ENCODE measurements around the gene WNT1.

WNT1 gene

DNA sequence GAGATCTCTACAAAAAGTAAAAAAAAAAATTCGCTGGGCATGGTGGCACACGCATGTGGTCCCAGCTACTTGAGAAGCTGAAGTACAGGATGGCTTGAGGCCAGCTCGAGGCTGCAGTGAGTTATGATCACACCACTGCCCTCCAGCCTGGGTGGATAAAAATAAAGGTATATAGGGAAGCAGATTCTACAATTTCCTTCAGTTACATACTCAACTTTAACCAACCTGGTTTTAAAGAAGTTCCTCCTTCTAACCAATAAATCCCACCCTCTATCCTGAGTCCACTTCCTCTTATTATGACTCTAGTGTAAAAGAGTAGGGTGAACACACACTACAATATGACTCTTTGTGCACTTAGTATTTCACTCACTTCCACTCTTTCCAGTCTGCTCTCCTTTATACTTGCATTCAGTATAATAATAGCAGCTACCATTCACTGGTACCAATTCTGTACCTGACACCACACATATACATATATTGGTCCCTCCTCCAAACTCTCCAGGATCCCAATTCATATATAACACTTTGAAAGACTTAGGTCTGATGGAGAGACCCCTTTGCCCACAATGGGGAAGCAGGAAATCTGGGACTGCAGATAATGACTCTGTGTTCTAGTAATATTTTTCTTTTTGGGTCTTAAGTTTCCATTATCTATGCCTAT, 23.2 kb upstream of the WNT1 start:
- H3K79me1 ChIP-seq (ENCODE audit: low read depth, low read length) = peaks cover 3% of the 10 kb centered on the region
- DNase-seq (ENCODE audit: low spot score) = no peak
- H4K8ac ChIP-seq (ENCODE audit: low read depth, low read length) = no peak overlapping the region
- no peaks in the 10 kb centered on the region for H3K27me3 ChIP-seq (ENCODE audit: control insufficient read depth in 3 of 3, insufficient read depth in 3 of 3, low read depth in 1 of 3, low read length in 3 of 3)
- H3K9me3 ChIP-seq (replicated peaks in 1 of 2; ENCODE audit: control insufficient read depth in 2 of 2, insufficient read depth in 1 of 2, low read depth in 1 of 2, low read length in 2 of 2) = no peaks in the 10 kb centered on the region
- H3K4me3 ChIP-seq (ENCODE audit: low read length in 2 of 2) = peak overlapping the region in 1 of 2 donors; percentile 97
- H2BK15ac ChIP-seq (ENCODE audit: low read length) = no peak overlapping the region
- no peak overlapping the region for H3K4ac ChIP-seq (ENCODE audit: low read length)
- no CpG with 5 or more reads among the region's 3 CpGs for WGBS, 2 donors (ENCODE audit: extremely low coverage in 2 of 2, insufficient read length in 2 of 2, insufficient replicate concordance in 1 of 2)
- no peak overlapping the region for H3K27ac ChIP-seq (replicated peaks; ENCODE audit: low read length)
- H2BK5ac ChIP-seq (ENCODE audit: low read length) = no peak overlapping the region
- no peak overlapping the region for H2BK12ac ChIP-seq (ENCODE audit: low read length)
- peaks cover 5 to 48% of the 10 kb centered on the region in 2 donors for H3K36me3 ChIP-seq (replicated peaks in 1 of 2; ENCODE audit: control insufficient read depth in 2 of 2, insufficient read depth in 2 of 2, low read length in 2 of 2)
- no peak overlapping the region for H2AFZ ChIP-seq (ENCODE audit: low read length)
- H3K18ac ChIP-seq (ENCODE audit: low read length) = no peak overlapping the region
- H4K91ac ChIP-seq (ENCODE audit: low read depth, low read length, poor library complexity) = no peak overlapping the region
- no peak overlapping the region for H3K4me2 ChIP-seq (ENCODE audit: insufficient read depth, low read length, poor library complexity, severe bottlenecking)
- H2AK5ac ChIP-seq (ENCODE audit: low read depth, low read length) = no peak overlapping the region
- peaks cover 7% of the 10 kb centered on the region in 2 donors for H3K4me1 ChIP-seq (ENCODE audit: control insufficient read depth in 2 of 2, insufficient read depth in 1 of 2, low read depth in 1 of 2, low read length in 2 of 2)
- no peak overlapping the region for H3K9ac ChIP-seq (ENCODE audit: low read depth, low read length, poor library complexity)
- H3K23ac ChIP-seq (ENCODE audit: low read depth, low read length, poor library complexity) = no peak overlapping the region
- H3K14ac ChIP-seq (ENCODE audit: low read length) = no peak overlapping the region
- no peak overlapping the region for H2BK120ac ChIP-seq (ENCODE audit: low read depth, low read length)

DNA sequence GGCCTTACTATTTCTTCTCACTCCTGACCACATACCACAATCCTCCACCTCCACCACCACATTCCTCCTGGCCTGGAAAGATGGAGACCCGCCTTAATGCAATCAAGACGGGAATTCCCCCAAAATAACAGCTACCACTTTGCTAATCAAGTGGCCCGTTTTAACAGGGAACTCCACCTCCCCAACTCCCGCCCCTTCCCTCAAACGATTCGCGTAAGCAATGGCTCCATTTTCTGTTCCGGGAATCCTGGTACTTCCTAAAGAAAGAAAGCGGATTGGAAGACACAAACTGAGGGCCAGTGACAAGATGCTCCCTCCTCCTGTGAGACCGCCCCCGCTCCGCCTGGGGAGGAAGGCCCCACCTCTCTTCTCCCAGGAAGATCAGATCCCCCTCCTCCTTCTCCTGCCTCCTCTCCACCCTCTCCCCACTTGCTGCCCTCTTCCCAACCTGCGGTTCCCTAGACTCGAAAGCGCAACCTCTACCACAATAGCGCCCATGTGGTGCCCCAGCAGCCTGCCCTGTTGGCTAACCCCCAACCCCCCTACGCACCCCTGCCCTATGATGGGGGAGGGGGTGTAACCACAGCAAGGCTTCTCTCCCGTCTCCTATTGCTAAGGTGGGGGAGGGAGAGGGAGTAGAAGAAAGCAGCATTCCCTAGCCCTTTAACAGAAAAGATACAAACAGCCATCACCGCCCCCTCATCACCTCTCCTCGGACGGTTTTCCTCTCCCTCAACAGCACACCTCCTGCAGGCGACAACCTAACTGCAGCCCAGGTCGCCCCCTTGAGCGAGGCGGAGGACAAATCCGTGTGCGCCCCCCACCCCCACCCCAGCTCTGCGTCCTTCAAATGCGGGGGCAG, 21.6 kb upstream of the WNT1 start:
- peak overlapping the region; percentile 72 for H3K4me2 ChIP-seq (ENCODE audit: insufficient read depth, low read length, poor library complexity, severe bottlenecking)
- H3K27ac ChIP-seq (replicated peaks; ENCODE audit: low read length) = peak overlapping the region; percentile 78
- DNase-seq (ENCODE audit: low spot score) = peak; percentile 86
- H2AK5ac ChIP-seq (ENCODE audit: low read depth, low read length) = peak overlapping the region; percentile 71
- no peaks in the 10 kb centered on the region for H3K9me3 ChIP-seq (replicated peaks in 1 of 2; ENCODE audit: control insufficient read depth in 2 of 2, insufficient read depth in 1 of 2, low read depth in 1 of 2, low read length in 2 of 2)
- H3K18ac ChIP-seq (ENCODE audit: low read length) = peak overlapping the region; percentile 98
- H3K79me1 ChIP-seq (ENCODE audit: low read depth, low read length) = peaks cover 3% of the 10 kb centered on the region
- peak overlapping the region; percentile 16 for H2BK12ac ChIP-seq (ENCODE audit: low read length)
- no peak overlapping the region for H4K8ac ChIP-seq (ENCODE audit: low read depth, low read length)
- no peak overlapping the region for H3K4ac ChIP-seq (ENCODE audit: low read length)
- H2BK5ac ChIP-seq (ENCODE audit: low read length) = peak overlapping the region; percentile 87
- peaks cover 0 to 2% (median 0%) of the 10 kb centered on the region in 3 experiments for H3K27me3 ChIP-seq (ENCODE audit: control insufficient read depth in 3 of 3, insufficient read depth in 3 of 3, low read depth in 1 of 3, low read length in 3 of 3)
- no peak overlapping the region for H3K14ac ChIP-seq (ENCODE audit: low read length)
- H3K23ac ChIP-seq (ENCODE audit: low read depth, low read length, poor library complexity) = peak overlapping the region; percentile 82
- peaks cover 7% of the 10 kb centered on the region in 2 donors for H3K4me1 ChIP-seq (ENCODE audit: control insufficient read depth in 2 of 2, insufficient read depth in 1 of 2, low read depth in 1 of 2, low read length in 2 of 2)
- peak overlapping the region; percentile 94 for H2AFZ ChIP-seq (ENCODE audit: low read length)
- WGBS, 2 donors (ENCODE audit: extremely low coverage in 2 of 2, insufficient read length in 2 of 2, insufficient replicate concordance in 1 of 2) = no CpG with 5 or more reads among the region's 29 CpGs
- no peak overlapping the region for H4K91ac ChIP-seq (ENCODE audit: low read depth, low read length, poor library complexity)
- peak overlapping the region; percentile 97 to 98 for H3K4me3 ChIP-seq (ENCODE audit: low read length in 2 of 2)
- H2BK120ac ChIP-seq (ENCODE audit: low read depth, low read length) = peak overlapping the region; percentile 21
- H3K36me3 ChIP-seq (replicated peaks in 1 of 2; ENCODE audit: control insufficient read depth in 2 of 2, insufficient read depth in 2 of 2, low read length in 2 of 2) = peaks cover 5 to 45% of the 10 kb centered on the region in 2 donors
- H3K9ac ChIP-seq (ENCODE audit: low read depth, low read length, poor library complexity) = peak overlapping the region; percentile 98
- peak overlapping the region; percentile 76 for H2BK15ac ChIP-seq (ENCODE audit: low read length)

DNA sequence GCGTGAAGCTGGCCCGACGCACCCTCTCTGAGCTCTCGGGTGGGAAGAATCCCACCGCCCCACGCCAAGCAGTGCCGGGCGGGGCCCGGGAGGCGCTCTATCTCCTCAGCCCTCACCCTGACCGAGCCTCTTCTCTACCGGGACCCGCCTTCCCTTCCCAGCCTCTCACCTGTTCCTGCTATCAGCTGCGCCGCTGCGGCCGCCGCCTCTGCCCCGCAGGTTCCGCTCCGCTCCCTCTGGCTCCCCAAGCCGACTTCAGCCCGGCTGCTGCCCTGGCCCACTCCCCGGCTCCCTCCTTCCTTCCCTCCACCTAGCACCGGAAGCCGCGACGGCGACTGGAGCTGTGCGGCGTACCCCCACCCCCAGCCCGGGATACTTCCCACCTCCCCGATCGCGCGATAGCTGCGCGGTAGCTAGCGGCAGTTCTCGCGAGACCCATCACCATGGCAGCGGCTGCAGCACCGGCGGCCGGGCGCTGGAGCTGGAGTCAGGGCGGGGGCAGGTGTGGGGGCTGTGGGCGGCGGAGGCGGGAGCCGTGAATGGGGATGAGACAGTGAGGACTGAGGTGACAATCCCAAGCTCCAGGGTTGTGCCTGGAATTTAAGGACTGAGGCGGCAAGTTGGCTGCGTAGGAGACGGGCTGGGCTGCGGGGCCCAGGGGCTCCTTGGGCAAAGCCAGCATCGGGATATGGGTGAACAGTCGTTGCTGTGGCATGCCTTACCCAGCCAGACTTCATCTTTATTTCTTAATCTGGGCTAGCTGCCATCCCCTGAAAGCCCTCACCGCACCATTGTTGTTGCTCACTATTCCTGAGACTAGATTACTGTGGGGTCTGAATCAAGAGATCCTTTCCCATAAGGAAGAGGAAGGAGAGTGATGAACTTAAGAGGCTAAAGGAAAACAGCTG, 20.7 kb upstream of the WNT1 start, which contains the start of gene ARF3:
TSS of gene ARF3 (minus strand) at position 347 of the 908 bp plus-strand sequence. CDS start 16,392 bp downstream, outside the sequence.
- Histone ChIP-seq H4K91ac (ENCODE audit: low read depth, low read length, poor library complexity) (no peak within 1 kb of the TSS), H3K79me1 (ENCODE audit: low read depth, low read length) (peaks cover 3% of the 10 kb centered on the region), H3K4me1 (ENCODE audit: control insufficient read depth in 2 of 2, insufficient read depth in 1 of 2, low read depth in 1 of 2, low read length in 2 of 2) (peaks cover 7% of the 10 kb centered on the region in 2 donors), H2BK15ac (ENCODE audit: low read length) (peak within 1 kb of the TSS; percentile 76), H3K4me3 (ENCODE audit: low read length in 2 of 2) (peak within 1 kb of the TSS; percentile 97 to 98), H3K18ac (ENCODE audit: low read length) (peak within 1 kb of the TSS; percentile 98), H3K4ac (ENCODE audit: low read length) (peak within 1 kb of the TSS; percentile 46), H3K27ac (replicated peaks; ENCODE audit: low read length) (peak within 1 kb of the TSS; percentile 79), H2BK12ac (ENCODE audit: low read length) (peak within 1 kb of the TSS; percentile 16), H3K23ac (ENCODE audit: low read depth, low read length, poor library complexity) (peak within 1 kb of the TSS; percentile 82), H2AFZ (ENCODE audit: low read length) (peak within 1 kb of the TSS; percentile 94), H3K27me3 (ENCODE audit: control insufficient read depth in 3 of 3, insufficient read depth in 3 of 3, low read depth in 1 of 3, low read length in 3 of 3) (peaks cover 0 to 2% (median 0%) of the 10 kb centered on the region in 3 experiments), H2BK120ac (ENCODE audit: low read depth, low read length) (peak within 1 kb of the TSS; percentile 21), H3K14ac (ENCODE audit: low read length) (no peak within 1 kb of the TSS), H3K4me2 (ENCODE audit: insufficient read depth, low read length, poor library complexity, severe bottlenecking) (peak within 1 kb of the TSS; percentile 78), H3K36me3 (replicated peaks in 1 of 2; ENCODE audit: control insufficient read depth in 2 of 2, insufficient read depth in 2 of 2, low read length in 2 of 2) (peaks cover 5 to 36% of the 10 kb centered on the region in 2 donors), H3K9me3 (replicated peaks in 1 of 2; ENCODE audit: control insufficient read depth in 2 of 2, insufficient read depth in 1 of 2, low read depth in 1 of 2, low read length in 2 of 2) (no peaks in the 10 kb centered on the region), H3K9ac (ENCODE audit: low read depth, low read length, poor library complexity) (peak within 1 kb of the TSS; percentile 98), H4K8ac (ENCODE audit: low read depth, low read length) (no peak within 1 kb of the TSS), H2BK5ac (ENCODE audit: low read length) (peak within 1 kb of the TSS; percentile 87), H2AK5ac (ENCODE audit: low read depth, low read length) (peak within 1 kb of the TSS; percentile 71)
- WGBS, 2 donors (ENCODE audit: extremely low coverage in 2 of 2, insufficient read length in 2 of 2, insufficient replicate concordance in 1 of 2) = no CpG with 5 or more reads among the region's 58 CpGs
- DNase-seq (ENCODE audit: low spot score) = peak; percentile 96

Measured in neuronal stem cell (in vitro differentiated cells).